Kidney epithelial cell (primary cell): Measurements from ENCODE around the gene CD82. TPM values are rescaled to one million over a fixed set of nuclear protein-coding genes. Genes with fewer than 3 reads are reported as not detected.

Experiments
- DNase-seq: peaks from one replicate; pipeline ENCODE4 v3.0.0-alpha.2; 2010; ENCODE audit warnings: low read depth
- H3K27me3 ChIP-seq: 2 replicates; pipeline ENCODE4 v1.6.0; 2011; ENCODE audit warnings: low read length; ENCODE audit not compliant: control insufficient read depth, insufficient read depth
- H3K36me3 ChIP-seq: 2 replicates; pipeline ENCODE4 v1.5.1; 2011; ENCODE audit warnings: low read length; ENCODE audit not compliant: control insufficient read depth, insufficient read depth
- H3K4me3 ChIP-seq: 2 replicates; pipeline ENCODE4 v1.5.1; 2011; ENCODE audit warnings: low read depth, mild to moderate bottlenecking, control low read depth, low read length
- total RNA-seq: library from RNA; depleted of rRNA; stranded (reverse); fragments of >200 nt; gene quantifications from 2 replicates; pipeline ENCODE4 v1.2.3, GENCODE V29; 2015
- TF ChIP-seq, protein P1 (sequence below): IDR thresholded peaks from 2 replicates; pipeline ENCODE4 v1.5.1; 2011; ENCODE audit warnings: mild to moderate bottlenecking, moderate library complexity, low read length, control low read depth, inconsistent platforms; ENCODE audit not compliant: insufficient read depth, poor library complexity, severe bottlenecking

The CD82 gene
- total RNA-seq, 1 donor from 2014 or later, result 47.3 TPM

DNA sequence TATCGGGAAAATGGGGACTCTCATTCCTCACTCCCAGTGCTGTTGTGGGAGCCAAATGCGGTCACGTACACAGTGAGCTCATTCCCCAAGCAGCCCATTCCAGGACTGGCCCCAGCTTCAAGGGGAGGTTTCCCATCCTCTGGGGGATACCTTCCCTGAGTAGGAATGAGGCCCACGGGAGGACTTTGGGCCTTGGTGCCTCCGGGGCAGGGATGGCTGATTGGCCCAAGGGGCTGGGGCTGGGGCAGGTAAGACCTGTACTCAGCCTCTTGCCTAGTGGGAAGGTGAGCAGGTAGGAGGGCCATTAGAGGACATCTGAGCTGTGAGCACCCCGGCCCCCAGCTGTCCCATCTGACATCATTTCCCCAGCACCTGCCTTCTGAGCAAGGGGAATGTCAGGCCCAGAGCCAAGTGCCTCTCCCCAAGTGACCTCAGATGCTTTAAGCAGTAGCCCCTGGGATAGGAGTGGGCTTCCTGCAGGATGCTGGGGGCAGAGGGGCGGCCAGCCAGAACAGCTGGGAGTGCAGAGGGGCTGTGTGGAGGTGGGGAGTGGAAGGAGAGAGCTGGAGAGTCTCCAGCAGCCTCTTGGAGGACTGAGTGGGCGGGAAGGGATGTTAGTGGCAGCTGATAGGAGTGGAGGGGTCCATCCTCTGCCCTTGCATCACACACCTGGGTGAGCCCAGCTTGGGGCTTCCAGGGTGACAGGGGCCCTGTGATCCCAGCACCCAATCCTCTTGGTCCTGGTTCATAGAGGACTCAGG, 58.4 kb downstream of the CD82 start:
- TF ChIP-seq, protein P1, sequence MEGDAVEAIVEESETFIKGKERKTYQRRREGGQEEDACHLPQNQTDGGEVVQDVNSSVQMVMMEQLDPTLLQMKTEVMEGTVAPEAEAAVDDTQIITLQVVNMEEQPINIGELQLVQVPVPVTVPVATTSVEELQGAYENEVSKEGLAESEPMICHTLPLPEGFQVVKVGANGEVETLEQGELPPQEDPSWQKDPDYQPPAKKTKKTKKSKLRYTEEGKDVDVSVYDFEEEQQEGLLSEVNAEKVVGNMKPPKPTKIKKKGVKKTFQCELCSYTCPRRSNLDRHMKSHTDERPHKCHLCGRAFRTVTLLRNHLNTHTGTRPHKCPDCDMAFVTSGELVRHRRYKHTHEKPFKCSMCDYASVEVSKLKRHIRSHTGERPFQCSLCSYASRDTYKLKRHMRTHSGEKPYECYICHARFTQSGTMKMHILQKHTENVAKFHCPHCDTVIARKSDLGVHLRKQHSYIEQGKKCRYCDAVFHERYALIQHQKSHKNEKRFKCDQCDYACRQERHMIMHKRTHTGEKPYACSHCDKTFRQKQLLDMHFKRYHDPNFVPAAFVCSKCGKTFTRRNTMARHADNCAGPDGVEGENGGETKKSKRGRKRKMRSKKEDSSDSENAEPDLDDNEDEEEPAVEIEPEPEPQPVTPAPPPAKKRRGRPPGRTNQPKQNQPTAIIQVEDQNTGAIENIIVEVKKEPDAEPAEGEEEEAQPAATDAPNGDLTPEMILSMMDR, result no peak
- Histone ChIP-seq H3K36me3 (no peaks in the 10 kb centered on the region), H3K4me3 (no peak overlapping the region), H3K27me3 (peaks cover 7% of the 10 kb centered on the region)
- DNase-seq, result no peak

DNA sequence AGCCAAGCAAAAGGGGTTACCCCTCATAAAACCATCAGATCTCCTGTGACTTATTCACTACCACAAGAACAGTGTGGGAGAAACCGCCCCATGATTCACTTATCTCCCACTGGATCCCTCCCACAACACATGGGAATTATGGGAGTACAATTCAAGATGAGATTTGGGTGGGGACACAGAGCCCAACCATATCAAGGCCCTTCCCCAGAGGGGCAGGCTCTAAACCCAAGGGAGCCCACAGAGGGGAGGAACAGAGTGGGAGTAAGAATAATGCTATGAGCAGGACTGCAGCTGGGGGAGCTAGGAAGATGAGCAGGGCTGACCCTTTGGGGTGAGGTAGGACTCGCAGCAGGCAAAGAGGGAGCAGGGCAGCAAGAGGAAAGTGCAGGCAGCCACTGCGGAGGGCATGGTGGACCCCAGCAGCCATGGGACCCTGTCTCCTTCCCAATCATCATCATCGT, 59.3 kb downstream of the CD82 start:
- Histone ChIP-seq H3K4me3 (no peak overlapping the region), H3K27me3 (peaks cover 8% of the 10 kb centered on the region), H3K36me3 (no peaks in the 10 kb centered on the region)
- TF ChIP-seq, protein P1, result no peak
- DNase-seq, result no peak

DNA sequence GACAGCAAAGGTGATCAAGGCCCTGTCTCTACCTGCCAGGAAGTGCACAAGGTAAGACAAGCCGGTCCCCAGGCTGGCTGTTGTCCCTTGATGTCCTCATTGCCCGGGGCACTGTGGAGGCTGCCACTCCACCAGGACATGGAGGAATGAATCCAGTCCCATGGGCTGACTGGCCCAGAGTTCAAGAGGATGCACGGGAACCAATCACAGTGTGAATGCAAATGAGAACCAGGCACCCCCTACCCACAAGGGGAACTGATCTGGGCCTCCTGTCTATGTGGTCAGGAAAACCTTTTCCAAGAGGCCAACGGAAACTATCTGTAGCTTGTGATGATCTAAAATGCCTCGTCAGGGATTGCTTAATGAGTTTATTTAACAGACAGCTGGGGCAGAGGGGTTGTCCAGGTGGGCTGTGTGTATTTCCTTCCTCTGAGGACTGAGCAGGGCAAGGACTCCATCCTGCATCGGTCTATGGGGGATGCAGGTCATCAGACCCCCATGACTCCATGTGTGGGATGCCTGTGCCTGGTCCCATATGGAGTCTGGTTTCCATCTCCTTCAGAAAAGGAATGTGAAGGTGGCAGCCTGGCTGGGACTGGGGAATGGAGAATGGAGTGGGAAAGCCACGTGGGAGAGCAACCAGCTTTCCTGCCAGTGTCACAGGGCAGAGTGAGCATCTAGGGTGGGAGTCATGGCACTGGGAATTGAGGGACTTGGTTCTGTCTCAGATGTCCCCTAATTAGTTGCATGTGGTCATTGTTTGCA, 60.5 kb downstream of the CD82 start:
- TF ChIP-seq, protein P1, result no peak
- no peak overlapping the region for H3K4me3 ChIP-seq
- H3K36me3 ChIP-seq, result no peaks in the 10 kb centered on the region
- no peak for DNase-seq
- H3K27me3 ChIP-seq, result peaks cover 8% of the 10 kb centered on the region

DNA sequence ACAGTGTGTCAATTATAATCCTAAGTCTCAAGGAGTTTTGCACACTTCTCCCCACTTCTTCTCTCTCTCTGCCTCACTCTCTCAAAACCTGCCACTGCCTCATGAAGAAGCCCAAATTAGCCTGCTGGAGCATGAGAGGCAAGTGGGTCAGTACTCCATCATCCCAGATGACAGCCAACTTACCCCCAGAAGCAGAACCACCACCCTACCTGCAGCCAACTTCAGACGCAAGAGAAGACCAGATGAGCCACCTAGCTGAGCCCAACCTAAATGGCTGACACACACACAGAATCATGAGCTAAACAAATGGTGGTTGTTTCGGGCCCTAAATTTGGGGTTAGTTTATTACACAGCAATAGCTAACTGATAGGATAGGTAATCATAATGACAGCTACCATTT, 61.2 kb downstream of the CD82 start:
- H3K27me3 ChIP-seq, result peaks cover 8% of the 10 kb centered on the region
- no peak for DNase-seq
- H3K4me3 ChIP-seq, result no peak overlapping the region
- no peaks in the 10 kb centered on the region for H3K36me3 ChIP-seq
- TF ChIP-seq, protein P1, result no peak

DNA sequence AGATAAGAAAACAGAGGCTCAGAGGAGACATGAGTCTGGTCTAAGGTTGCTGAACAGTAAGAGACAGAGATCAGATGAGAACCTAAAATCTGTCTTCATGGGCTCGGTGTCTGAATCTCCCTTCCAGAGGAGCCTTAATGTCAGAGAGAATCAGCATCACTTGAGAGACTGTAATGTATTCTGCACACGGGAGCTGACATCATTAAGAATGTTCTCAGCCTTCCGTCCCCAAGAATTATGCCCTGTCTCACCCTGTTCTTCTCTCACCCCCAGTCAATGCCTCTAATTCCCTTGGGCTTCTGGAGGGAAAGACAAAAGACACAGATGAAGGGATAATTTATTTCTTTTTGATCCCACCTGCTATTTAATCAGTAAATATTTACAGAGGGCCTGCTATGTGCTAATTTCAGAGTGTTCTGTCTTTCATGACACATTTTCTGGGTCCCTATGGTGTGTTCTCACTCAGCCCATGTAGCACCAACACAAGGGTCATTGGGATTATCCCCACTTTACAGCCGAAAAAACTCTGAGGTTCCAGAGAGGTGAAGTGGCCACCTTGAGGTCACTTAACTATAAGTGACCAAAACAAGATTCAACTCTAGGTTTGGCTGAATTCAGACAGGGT, 61.8 kb downstream of the CD82 start:
- DNase-seq, result no peak
- Histone ChIP-seq H3K36me3 (no peaks in the 10 kb centered on the region), H3K27me3 (peaks cover 8% of the 10 kb centered on the region), H3K4me3 (no peak overlapping the region)
- TF ChIP-seq, protein P1, result no peak
